NCI-H345 treated with DMSO at 0.1 percent for 48 hours (cell line): ENCODE measurements around the gene FAM186B.
"Not testable (repeated sequence)": the region's sequence is repeated elsewhere in the genome, so short reads cannot be mapped to it uniquely, and the experiment has no call there.

Experiments
- DNase-seq: peaks from one replicate; lab custom pipeline; 2025; ENCODE audit not compliant: unreplicated experiment; lab: John Stamatoyannopoulos, UW

FAM186B gene, protein sequence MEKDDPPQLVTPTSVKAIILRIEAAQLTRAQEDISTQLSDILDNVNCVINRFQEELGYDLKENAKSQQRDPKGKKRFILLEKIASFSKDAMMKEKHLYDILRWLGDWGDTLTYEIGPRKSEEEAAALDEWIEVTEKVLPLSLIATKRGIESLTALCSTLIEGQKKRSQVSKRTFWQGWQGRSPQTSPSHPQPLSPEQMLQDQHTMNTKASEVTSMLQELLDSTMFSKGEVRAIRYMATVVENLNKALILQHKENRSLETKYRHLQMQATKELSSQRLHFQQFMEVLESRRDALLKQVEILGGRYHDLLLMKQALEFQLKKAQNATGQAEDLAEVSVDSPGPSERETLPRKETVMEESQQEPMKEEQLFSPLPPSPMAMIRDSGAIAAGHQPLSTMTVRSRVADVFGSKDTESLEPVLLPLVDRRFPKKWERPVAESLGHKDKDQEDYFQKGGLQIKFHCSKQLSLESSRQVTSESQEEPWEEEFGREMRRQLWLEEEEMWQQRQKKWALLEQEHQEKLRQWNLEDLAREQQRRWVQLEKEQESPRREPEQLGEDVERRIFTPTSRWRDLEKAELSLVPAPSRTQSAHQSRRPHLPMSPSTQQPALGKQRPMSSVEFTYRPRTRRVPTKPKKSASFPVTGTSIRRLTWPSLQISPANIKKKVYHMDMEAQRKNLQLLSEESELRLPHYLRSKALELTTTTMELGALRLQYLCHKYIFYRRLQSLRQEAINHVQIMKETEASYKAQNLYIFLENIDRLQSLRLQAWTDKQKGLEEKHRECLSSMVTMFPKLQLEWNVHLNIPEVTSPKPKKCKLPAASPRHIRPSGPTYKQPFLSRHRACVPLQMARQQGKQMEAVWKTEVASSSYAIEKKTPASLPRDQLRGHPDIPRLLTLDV

DNA sequence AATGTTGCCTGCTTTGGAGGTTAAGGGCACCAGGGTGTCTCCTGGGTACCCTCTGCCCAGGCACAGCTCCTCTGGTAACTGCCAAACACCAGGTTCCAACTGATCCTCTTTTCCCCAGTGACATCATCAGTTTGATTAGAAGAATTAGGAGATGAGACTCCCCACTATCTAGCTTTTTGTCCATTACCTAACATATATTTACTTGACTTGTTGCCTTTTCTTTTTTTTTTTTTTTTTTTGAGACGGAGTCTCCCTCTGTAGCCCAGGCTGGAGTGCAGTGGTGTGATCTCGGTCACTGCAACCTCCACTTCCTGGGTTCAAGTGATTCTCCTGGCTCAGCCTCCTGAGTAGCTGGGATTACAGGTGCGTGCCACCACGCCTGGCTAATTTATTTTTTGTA, at the start of gene FAM186B:
TSS of gene FAM186B (minus strand) at position 101 of the 400 bp plus-strand sequence. CDS start 162 bp downstream, outside the sequence.
- DNase-seq = not testable (repeated sequence)

DNA sequence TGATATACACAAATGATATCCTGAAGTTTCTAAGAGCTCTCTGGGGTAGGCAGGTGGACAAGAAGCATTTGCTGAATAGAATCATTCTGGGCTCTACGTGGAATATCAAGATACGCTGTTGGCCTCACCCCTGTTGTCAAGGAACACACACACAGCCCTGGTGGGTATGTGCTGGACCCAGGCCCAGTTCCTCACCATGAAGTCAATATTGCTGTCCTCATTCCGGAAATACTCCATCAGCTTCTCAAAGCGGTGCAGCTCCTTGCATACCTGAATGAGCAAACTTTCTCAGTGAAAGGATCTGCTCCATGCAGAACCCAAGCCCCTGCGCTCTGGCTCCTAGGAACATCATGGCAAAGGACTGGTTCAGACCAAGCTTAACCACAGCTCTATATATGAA, 49.3 kb upstream of the FAM186B start:
- DNase-seq = no peak

DNA sequence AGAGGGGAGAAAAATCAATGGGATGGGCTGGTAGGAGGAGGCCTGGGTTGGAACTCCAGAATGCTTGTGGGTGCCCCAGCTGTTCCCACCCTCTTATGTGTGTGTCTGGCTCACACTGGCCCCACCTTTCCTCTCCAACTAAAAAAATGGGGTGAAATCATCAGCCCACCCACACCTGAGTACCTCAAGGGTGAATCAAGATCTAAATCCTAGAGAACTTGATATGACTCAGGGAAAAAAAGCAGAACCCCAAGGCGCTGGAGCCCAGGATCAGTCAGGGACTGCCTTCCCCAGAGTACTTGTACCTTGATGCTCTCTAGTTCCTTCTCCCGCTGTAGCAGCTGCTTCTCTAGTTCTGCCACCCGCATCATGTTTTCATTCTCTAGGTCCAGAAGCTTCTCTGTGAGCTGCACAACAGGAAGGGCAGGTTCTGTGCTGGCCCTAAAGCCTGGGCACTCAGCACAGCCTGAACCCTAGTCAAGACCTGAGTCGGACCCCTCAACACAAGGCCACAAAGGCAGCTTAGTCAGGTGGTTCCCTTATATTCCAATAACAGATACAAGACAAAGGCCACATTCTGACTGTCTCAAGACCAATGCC, 47.6 kb upstream of the FAM186B start:
- no peak for DNase-seq

DNA sequence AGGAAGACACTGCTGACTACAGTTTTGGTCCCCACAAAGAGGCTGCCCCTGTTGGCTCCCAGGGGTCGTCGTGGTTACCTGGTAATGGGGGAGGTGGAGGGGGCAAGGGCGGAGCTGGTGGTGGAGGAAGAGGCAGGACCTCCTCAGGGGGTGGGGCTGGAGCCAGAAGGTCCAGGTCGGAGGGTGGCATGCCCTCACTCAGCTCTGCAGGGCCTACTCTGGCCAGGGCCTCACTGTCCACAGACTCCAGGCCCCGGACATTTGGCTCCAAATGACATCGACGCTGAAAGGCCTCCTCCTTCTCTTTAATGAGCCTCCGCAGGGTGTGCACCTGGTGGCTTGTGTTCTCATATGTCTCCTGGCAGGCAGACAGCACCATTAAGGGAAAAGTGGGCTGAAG, 46.4 kb upstream of the FAM186B start:
- no peak for DNase-seq

DNA sequence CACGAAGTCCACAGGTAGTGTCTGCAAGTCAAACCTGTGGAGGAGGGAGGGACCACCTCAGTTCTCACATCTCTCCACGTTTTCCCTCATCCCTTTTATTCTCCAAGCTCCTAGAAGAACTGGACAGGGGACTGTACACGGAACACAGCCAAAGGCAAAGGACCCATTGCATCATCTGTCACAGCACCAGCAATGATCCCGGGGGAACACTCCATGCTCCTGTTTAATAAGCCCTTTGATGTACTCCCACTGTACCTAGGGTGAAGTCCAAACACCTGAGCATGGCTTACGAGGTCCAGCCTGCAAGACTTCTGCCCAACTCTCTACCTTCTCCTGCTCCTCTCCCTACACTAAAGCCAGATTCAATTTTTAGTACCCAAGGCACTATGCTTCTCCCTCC, 44.5 kb upstream of the FAM186B start:
- DNase-seq = no peak

DNA sequence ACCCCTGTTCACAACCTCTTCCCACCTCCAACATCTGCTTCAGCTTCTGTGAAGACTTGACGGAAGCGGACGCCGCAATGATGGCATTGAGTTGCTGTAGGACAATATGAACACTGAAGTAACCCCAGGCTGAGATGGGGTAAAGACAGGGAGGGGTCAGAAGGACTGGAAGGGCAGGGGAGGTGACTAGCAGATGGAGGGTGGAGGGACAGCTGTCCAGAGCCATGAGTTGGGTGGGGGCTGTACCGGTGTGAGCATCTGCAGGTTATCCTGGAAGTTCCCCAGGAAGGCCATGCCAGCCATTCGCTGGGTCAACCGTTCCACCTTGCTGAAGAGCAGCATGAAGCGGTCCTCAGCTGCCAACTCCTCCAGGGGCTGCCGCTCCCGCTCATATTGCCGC, 44.0 kb upstream of the FAM186B start:
- no peak for DNase-seq

DNA sequence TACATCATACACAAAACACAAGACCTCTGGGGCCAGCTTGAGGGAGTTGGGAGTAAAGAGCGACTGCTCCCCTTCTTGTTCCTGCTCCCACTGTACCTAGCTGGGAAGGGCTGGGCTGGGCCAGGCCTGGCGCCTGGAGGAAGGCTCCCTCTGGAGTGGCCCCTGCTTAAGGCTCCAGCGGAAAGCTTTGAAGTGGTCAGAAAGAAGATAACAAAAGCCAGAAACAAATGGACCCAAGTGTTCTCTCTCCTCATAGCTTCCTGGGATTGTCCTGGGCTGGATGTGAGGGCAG, 43.2 kb upstream of the FAM186B start:
- no peak for DNase-seq

DNA sequence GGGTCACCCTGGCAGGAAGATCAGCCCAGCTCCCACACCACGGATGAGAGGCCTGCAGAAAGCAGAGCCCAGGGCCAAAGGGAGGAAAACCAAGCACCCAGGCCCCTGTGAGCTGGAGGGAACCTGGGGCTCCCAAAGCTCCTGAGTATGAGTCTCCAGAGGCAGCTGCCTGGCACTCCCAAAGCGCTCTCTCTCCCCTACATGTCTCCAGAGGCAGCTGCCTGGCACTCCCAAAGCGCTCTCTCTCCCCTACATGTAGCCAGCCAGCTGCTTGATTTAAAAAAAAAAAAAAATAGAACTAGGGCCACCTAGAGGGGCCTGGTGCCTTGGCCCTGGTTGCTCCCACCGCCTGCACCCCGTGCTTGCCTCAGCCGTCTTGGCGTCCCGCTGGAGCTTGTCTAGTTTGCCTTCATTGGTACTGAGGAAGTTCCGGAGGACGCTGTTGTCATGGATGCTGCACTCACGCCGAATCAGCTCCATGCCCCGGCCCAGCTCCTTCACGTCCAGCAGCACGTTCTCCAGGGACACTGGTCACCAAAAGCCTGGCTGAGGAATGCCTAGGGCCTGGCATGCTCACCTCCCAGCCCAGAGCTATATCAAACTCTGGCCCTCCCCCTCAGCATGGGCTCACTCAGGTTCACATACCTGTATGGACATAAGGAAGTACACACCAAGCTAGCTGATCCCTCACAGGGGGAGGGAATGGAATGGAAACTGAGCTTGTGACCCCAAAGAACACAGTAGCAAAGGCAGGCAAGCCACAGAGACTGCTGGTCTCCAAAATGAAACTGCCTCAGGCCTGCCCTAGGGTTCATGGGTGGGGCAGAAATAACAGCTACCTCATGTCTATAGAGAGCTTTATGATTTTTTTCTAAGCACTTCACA, 42.6 kb upstream of the FAM186B start:
- no peak for DNase-seq

DNA sequence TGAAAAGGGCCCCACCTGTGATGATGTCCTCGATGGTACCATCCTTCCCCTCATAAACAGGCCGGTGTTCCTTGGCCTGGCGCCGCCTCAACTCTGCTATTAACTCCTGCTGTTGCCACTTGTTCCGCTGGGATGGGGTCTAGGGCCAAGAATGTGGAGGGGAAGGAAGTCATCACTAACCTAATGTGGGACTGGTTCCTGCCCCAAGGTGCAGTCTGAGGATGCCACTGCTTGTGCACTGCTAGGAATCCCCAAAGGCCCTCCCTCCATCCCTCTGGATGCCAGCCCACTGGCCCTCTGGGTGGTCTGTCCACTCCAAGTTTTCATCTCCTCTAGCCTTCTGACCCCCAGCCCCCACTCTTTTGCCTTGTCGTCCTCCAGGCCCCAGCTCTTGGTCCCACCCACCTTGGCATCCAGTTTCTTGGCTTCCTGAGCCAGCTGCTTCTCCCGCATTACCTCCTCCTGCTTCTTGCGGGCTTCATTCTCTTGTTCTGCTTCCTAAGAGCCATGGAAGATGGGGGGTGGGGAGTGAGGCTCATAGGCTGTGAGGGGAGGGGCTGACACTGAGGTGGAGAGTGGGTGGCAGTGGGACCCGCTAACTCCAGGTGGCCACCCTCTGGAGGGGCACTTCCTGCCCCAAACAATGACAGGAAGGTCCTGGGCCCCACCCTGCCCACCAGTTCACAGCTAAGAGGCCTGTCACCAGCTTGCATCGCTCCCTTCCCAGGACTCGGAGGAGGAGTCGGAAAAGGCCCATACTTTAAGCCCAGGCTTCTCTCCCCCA, 41.6 kb upstream of the FAM186B start:
- DNase-seq = no peak

DNA sequence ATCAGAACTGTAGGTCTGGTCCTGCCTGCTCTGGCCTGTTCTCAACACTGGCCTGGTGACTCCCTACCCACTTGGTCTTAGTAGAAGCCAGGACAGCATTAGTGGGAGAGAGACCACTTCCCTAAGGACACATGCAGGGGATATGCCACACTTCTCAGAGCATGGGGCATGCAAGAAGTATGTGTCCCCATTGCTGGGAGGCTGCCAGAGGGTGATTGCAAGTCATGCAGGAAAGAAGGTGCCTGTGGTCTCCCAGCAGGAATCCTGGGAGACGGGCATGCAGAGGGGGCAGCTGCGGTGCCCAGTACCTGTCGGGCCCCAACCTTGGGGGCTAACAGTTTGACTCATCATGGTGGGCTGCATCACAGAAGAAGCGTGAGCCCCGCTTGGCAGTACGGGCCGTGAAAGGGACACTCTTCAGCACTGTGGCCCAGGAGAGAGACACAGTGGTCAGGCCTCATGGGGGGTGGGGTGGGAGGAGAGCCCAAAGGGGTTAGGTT, 40.9 kb upstream of the FAM186B start:
- DNase-seq = no peak

DNA sequence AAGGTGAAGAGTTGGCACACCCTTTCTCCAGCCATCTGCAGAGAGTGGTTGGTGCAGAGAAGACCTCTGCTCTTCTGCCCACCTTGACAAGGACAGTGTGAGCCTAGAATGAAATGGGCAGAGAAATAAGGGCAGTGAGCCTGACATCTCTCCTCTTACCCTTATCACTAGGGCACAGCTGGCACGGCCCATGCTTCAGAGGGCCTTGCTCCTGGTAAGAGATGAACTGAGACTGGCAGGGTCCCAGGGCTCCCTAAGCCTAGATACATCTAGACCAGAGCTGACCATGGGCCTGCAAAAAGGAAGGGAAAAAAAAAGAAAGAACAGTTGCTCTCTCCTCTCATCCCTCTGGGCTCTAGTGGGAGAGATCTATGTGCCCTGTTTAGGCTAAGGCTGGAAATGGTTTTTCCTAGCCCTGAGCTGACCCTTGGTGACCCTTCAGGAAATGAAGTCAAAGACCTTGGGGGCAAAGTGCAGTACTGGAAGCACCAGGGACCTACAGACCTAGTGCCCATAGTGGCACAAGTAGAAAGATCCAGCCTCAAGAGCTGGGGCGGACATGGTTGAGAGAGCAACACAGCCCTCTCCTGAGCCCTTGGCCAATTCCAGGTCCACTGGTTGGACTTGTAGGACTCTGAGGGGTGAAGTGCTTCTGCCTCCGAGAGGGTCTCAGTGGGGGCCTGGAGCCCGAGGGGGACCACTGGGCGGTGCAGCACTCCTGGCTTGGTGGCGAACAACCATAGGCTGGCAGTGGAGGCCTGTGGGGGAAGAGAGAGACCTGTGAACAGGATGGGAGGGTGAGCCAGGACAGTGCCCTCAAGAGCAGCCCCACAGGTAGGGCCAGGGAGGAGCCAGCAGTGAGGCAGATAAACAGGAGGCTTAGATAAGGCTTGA, 40.0 kb upstream of the FAM186B start:
- no peak for DNase-seq

DNA sequence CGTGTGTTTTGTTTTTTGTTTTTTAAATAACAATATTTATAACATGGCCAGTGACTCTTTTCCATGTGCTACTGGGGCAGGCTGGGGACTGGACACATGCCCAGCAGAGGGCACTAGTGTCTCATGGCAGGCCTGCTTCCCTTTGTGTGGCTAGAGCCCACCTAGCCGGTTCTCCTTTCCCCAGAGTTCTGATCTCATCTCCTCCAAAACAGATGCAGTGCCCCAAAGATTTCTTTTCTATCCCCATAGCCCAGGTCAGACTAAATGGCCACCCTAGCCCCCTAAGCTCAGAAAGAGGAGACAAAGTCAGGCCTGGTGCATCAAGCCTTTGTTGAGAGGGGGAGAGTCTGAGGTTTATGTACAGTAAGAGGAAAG, 39.2 kb upstream of the FAM186B start:
- no peak for DNase-seq

DNA sequence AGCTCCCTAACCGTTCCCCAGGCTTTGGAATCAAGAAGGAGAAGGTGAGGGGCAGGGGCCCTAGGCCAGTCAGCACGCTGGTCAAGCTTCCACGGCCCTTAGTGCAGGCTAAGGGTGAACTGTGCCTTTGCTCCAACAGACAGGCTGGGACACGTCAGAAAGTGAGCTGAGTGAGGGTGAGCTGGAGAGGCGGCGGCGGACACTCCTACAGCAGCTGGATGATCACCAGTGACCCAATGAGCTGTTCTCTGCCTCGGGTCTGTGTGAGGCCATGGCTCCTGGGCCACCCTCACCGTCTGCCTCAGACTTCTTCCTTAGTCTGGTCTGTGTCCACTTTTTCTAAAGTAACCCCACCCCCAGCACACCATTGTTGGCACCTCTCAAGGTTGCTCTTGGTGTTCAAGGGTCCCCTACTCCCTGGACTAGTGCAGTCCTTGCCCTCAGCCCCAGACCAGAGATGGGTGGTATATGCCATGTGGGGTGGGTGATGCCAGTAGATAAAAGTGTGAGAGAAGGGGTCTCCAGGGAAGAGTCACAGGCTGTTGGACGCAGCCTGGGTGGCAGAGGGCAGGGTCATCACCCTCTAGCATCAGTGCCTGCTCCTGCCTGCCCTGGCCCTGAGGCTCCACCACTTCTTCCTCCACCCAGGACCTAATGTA, 38.7 kb upstream of the FAM186B start:
- DNase-seq = no peak

DNA sequence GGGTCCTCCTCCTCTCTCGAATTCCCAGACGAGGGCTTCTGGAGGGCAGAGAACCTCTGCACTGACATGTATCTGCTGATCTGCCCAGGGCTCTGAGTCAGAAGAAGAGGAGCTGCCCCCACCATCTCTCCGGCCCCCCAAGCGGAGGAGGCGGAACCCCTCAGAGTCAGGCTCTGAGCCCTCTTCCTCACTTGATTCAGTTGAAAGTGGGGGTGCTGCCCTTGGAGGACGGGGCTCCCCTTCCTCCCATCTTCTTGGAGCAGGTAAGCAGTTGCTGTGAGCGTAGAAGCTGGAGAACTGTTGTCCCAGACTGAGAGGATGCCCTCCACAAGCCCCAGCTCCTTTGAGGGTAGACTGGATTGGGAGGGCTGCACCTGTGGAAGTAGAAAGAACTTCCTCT, 37.7 kb upstream of the FAM186B start:
- no peak for DNase-seq

DNA sequence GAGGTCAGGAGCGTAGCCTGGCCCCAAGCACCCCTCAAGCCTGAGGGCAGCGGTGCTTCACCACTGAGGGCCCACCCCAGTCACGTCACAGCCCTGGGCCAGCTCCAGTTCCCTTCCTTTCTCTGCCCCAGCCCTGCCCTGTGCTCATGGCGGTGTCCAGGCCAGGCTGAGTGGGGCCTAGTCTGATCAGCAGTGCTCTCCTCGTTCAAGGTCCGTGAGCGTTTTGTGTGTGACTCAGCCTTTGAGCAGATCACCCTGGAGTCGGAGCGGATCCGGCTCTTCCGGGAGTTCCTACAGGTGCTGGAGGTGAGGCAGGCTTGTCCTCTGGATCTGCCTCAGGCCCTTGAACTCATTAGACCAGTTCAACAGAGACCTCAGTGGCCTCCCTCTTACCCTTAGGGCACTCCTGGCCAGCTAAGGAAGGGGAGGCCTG, 36.9 kb upstream of the FAM186B start:
- no peak for DNase-seq

DNA sequence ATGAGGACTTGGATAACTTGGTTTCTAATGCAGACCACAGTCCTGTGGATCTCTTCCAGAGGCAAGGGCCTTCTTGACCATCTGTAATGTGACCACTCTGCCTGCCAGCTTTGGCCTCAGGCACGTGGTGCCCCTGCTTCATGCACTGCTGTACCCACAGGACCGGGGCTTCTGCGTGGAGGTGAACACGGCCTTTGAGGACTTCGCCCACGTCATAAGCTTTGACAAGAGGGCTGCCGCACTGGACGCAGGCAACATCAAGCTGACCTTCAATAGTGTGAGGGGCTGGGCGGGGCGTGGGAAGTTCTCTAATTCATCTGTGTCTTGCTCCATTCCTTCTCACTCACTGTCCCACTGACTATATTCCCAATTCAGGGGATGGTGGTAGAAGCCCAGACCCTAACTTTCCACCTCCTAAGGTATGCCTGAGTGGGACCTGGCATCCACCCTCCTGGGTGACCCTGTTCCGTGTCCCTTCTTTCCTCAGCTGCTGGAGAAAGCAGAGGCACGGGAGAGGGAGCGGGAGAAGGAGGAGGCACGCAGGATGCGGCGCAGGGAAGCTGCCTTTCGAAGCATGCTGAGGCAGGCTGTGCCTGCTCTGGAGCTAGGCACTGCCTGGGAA, 36.4 kb upstream of the FAM186B start:
- DNase-seq = no peak

DNA sequence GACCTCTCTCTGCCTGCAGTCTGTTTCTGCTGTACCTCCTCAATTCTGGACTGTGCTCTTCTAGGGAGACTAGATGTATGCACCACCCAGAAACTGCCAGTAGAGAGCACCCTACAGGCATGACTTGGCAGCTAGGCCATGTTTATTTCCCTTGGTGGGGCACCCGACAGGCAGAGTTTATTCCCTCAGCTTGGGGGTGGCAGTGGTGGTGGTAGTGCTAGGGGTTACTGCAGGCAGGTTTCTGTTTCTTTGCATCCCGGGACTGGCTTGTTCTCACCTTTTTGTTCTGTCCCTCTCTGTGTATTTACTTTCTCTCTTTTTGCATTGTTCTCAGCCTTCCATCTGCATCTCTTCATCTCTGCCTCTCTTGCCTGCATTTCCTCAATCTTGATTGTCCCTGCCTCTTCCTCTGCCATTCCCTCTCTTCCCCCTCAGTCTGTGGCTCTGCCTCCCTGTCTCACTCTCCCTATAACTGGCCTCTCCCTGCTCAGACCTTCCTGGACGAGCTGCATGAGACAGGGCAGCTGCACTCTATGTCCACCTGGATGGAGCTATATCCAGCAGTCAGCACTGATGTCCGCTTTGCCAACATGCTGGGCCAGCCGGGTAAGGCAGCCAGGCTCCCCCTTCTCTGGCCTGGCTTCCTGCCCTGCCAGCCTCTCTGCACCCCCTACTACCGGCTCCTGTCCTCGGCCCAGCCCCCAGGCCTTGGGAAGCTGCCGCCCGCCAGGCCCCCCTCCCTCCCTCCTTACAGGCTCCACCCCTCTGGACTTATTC, 31.7 kb upstream of the FAM186B start:
- DNase-seq = no peak
